K562 (cell line): ENCODE results near the gene CTF1. TPM values are rescaled to one million over a fixed set of nuclear protein-coding genes. Genes with fewer than 3 reads are reported as not detected.

Experiments used
- ATF1 ChIP-seq, 2 experiments: fragments of 450-650 bp in 1 of 2; IDR thresholded peaks; 2 replicates each; pipeline ENCODE4 v1.6.1; 2016; ENCODE audit warnings: missing compliant biosample characterization in 1 of 2, missing genetic modification characterization in 1 of 2
- BRD4 ChIP-seq: fragments of 200-600 bp; sonication (generic); IDR thresholded peaks from 2 replicates; pipeline ENCODE4 v1.6.1; 2017; ENCODE audit warnings: inconsistent platforms
- CBFB ChIP-seq: sonication (generic); formaldehyde crosslinking; IDR thresholded peaks from 2 replicates; pipeline ENCODE4 v1.4.0; 2020; ENCODE audit warnings: mild to moderate bottlenecking, missing genetic modification reagents
- CEBPG ChIP-seq, 3 experiments: fragments of 200-800 bp in 1 of 3; sonication (Bioruptor generic) in 1 of 3; sonication (generic) in 1 of 3; formaldehyde crosslinking in 1 of 3; IDR thresholded peaks in 2 of 3; conservative IDR thresholded peaks in 1 of 3; 2 replicates each; pipeline versions ENCODE4 v1.6.1 to v1.8.0; 2016 to 2022; ENCODE audit warnings: missing compliant biosample characterization in 2 of 3, missing genetic modification characterization in 2 of 3, mild to moderate bottlenecking in 1 of 3, missing genetic modification reagents in 1 of 3
- EGR1 ChIP-seq: fragments of 450-650 bp; conservative IDR thresholded peaks from 2 replicates; pipeline ENCODE4 v1.6.1; 2017; ENCODE audit warnings: mild to moderate bottlenecking
- FOXA3 ChIP-seq, 2 experiments: fragments of 450-650 bp in 1 of 2; sonication (generic) in 1 of 2; formaldehyde crosslinking; IDR thresholded peaks in 1 of 2; conservative IDR thresholded peaks in 1 of 2; 2 replicates each; pipeline versions ENCODE4 v1.4.0 to v1.8.0; 2020 to 2022; ENCODE audit warnings: mild to moderate bottlenecking in 2 of 2, missing genetic modification reagents in 1 of 2
- FUS ChIP-seq: fragments of 200-400 bp; formaldehyde crosslinking; optimal IDR thresholded peaks from 2 replicates; pipeline ENCODE3; 2017; ENCODE audit warnings: low read depth, low read length
- HMG20A ChIP-seq: fragments of 450-650 bp; formaldehyde crosslinking; conservative IDR thresholded peaks from 2 replicates; pipeline ENCODE4 v1.4.0; 2020; ENCODE audit warnings: mild to moderate bottlenecking, mixed read lengths
- MTA3 ChIP-seq: fragments of 450-650 bp; formaldehyde crosslinking; IDR thresholded peaks from 2 replicates; pipeline ENCODE4 v1.6.1; 2017; ENCODE audit warnings: mild to moderate bottlenecking, borderline replicate concordance
- PRMT5 ChIP-seq: sonication (generic); formaldehyde crosslinking; IDR thresholded peaks from 2 replicates; pipeline ENCODE4 v1.5.0; 2020; ENCODE audit warnings: missing genetic modification reagents
- TCFL5 ChIP-seq: fragments of 250-450 bp; sonication (Bioruptor Pico); conservative IDR thresholded peaks from 2 replicates; pipeline ENCODE4 v1.6.1; 2021; ENCODE audit warnings: mild to moderate bottlenecking, moderate library complexity, matching md5 sums
- U2AF1 ChIP-seq: fragments of 200-400 bp; formaldehyde crosslinking; optimal IDR thresholded peaks from 2 replicates; pipeline ENCODE3; 2017; ENCODE audit warnings: mild to moderate bottlenecking, low read depth, low read length, moderate library complexity
- ZFP1 ChIP-seq: fragments of 450-650 bp; formaldehyde crosslinking; IDR thresholded peaks from 2 replicates; pipeline ENCODE4 v1.4.0; 2020; ENCODE audit warnings: mild to moderate bottlenecking, mixed read lengths
- ZNF444 ChIP-seq: fragments of 250-450 bp; sonication (Bioruptor Pico); IDR thresholded peaks from 2 replicates; pipeline ENCODE4 v1.4.0; 2020; ENCODE audit warnings: mild to moderate bottlenecking, moderate library complexity
- ZNF780A ChIP-seq: fragments of 250-450 bp; sonication (Bioruptor Pico); IDR thresholded peaks from 2 replicates; pipeline ENCODE4 v1.5.0; 2021; ENCODE audit warnings: mild to moderate bottlenecking
- polyA plus RNA-seq, 8 experiments: library from polyadenylated mRNA; depleted of rRNA in 4 of 8; stranded (reverse) in 5 of 8; unstranded in 3 of 8; fragments of >200 nt; fragmentation: Nextera tagmentation in 2 of 8; fragmentation: Illumina TruSeq in 1 of 8; extraction: Ambion mirVana in 2 of 8; extraction: Trizol in 1 of 8; gene quantifications; 2 replicates each; pipeline versions ENCODE4 v1.2.1 to v1.2.3, GENCODE V29; 2011 to 2014; ENCODE audit warnings: inconsistent platforms in 1 of 8, missing spikeins in 1 of 8
- total RNA-seq, 7 experiments: library from RNA; depleted of rRNA in 6 of 7; stranded (reverse); fragments of >200 nt in 6 of 7; fragmentation: Illumina TruSeq in 2 of 7; extraction: Trizol in 2 of 7; gene quantifications; 2 replicates each; pipeline versions ENCODE4 v1.2.1 to v1.2.3, GENCODE V29; 2011 to 2021; ENCODE audit warnings: low replicate concordance in 1 of 7
- TF ChIP-seq, protein P1 (sequence below): fragments of 450-650 bp; IDR thresholded peaks from one replicate; pipeline ENCODE4 v1.6.1; 2018; ENCODE audit warnings: mild to moderate bottlenecking, moderate library complexity; ENCODE audit not compliant: partially characterized antibody
- TF ChIP-seq, protein P2 (sequence below), 3 experiments: fragments of 200-800 bp in 1 of 3; fragments of 250-450 bp in 1 of 3; fragments of 450-650 bp in 1 of 3; sonication (Bioruptor Pico) in 1 of 3; sonication (Bioruptor generic) in 1 of 3; formaldehyde crosslinking in 1 of 3; IDR thresholded peaks; 2 replicates each; pipeline versions ENCODE4 v1.6.1 to v1.8.0; 2016 to 2022; ENCODE audit warnings: mild to moderate bottlenecking in 2 of 3, missing genetic modification characterization in 2 of 3, missing compliant biosample characterization in 1 of 3, moderate library complexity in 1 of 3
- TF ChIP-seq, protein P3 (sequence below), 2 experiments: fragments of 450-650 bp in 1 of 2; IDR thresholded peaks; 2 replicates each; pipeline ENCODE4 v1.6.1; 2011 to 2017; ENCODE audit warnings: low read depth in 2 of 2, antibody characterized with exemption in 1 of 2, borderline replicate concordance in 1 of 2, low read length in 1 of 2, mild to moderate bottlenecking in 1 of 2, mixed read lengths in 1 of 2; ENCODE audit not compliant: control insufficient read depth in 1 of 2

CTF1 gene
- total and polyA plus RNA-seq, 9 of the 15 experiments (the other 6 are each of a cell fraction or from before 2014, with no cell fraction given), result 0.24 to 2.5 (median 0.44) TPM

DNA sequence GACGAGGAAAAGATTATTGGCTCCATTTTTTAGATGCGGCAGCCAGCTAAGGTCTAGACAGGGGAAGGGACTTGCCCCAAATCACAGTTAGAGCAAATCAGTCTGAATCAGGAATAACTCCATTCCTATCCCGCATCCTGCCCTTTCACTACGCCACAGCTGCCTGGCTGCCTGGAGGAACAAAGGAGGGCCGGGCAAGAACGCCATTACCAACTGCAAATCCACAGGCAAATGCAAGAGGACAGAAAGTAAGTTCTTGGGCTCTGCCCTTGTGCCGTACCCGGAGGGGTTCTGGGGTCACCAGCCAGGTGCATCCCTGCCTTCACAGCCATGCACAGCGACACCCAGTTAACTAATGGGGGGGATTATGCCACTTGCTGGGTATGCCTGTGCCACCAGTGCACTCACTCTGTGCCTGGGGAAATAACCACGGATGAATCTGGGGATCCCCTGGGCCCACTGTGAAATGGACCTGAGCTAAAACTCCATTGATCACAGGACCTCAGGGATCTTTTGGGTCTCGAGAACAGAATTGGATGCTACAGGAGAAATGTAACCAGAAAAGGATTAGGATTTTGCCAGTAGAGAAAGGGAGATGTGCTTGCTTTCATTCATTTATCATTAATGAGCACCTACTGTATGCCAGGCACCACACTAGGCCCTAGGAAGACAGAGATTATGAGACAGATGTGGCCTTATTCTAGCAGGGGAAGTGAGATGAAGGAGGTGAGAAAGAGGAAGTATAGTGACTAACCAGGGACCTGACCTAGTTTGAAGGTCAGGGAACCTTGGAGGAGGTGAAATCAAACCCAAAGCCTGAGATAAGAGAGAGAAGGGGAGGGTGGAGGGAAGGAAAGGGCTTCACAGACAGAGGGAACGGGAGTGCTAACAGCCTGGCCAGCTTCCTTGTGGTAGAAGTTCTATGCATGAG is 20.3 kb upstream of the CTF1 start (continued):
- TF ChIP-seq, protein P1, sequence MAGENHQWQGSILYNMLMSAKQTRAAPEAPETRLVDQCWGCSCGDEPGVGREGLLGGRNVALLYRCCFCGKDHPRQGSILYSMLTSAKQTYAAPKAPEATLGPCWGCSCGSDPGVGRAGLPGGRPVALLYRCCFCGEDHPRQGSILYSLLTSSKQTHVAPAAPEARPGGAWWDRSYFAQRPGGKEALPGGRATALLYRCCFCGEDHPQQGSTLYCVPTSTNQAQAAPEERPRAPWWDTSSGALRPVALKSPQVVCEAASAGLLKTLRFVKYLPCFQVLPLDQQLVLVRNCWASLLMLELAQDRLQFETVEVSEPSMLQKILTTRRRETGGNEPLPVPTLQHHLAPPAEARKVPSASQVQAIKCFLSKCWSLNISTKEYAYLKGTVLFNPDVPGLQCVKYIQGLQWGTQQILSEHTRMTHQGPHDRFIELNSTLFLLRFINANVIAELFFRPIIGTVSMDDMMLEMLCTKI, result no peak
- TF ChIP-seq ZNF444 (CRISPR knock-in tag), result no peak
- no peak for TF ChIP-seq EGR1
- no peak for TF ChIP-seq HMG20A (CRISPR knock-in tag)
- no peak for TF ChIP-seq ZFP1 (CRISPR knock-in tag)
- no peak for TF ChIP-seq CBFB (CRISPR knock-in tag)
- TF ChIP-seq, protein P2, sequence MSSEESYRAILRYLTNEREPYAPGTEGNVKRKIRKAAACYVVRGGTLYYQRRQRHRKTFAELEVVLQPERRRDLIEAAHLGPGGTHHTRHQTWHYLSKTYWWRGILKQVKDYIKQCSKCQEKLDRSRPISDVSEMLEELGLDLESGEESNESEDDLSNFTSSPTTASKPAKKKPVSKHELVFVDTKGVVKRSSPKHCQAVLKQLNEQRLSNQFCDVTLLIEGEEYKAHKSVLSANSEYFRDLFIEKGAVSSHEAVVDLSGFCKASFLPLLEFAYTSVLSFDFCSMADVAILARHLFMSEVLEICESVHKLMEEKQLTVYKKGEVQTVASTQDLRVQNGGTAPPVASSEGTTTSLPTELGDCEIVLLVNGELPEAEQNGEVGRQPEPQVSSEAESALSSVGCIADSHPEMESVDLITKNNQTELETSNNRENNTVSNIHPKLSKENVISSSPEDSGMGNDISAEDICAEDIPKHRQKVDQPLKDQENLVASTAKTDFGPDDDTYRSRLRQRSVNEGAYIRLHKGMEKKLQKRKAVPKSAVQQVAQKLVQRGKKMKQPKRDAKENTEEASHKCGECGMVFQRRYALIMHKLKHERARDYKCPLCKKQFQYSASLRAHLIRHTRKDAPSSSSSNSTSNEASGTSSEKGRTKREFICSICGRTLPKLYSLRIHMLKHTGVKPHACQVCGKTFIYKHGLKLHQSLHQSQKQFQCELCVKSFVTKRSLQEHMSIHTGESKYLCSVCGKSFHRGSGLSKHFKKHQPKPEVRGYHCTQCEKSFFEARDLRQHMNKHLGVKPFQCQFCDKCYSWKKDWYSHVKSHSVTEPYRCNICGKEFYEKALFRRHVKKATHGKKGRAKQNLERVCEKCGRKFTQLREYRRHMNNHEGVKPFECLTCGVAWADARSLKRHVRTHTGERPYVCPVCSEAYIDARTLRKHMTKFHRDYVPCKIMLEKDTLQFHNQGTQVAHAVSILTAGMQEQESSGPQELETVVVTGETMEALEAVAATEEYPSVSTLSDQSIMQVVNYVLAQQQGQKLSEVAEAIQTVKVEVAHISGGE (CRISPR knock-in tag; IDR thresholded peaks at IDR 0.05), result no peak
- TF ChIP-seq CEBPG (CRISPR knock-in tag; IDR thresholded peaks at IDR 0.05), result no peak
- no peak for TF ChIP-seq CEBPG (tag; conservative IDR thresholded peaks at IDR 0.05 in 1 of 2, IDR thresholded peaks at IDR 0.05 in 1 of 2)
- no peak for TF ChIP-seq BRD4
- TF ChIP-seq ZNF780A (CRISPR knock-in tag), result no peak
- no peak for TF ChIP-seq PRMT5 (CRISPR knock-in tag)
- TF ChIP-seq ATF1 (CRISPR knock-in tag; IDR thresholded peaks at IDR 0.05), result no peak
- no peak for TF ChIP-seq ATF1 (tag; IDR thresholded peaks at IDR 0.05)
- no peak for TF ChIP-seq U2AF1
- no peak for TF ChIP-seq TCFL5 (CRISPR knock-in tag)
- TF ChIP-seq, protein P3, sequence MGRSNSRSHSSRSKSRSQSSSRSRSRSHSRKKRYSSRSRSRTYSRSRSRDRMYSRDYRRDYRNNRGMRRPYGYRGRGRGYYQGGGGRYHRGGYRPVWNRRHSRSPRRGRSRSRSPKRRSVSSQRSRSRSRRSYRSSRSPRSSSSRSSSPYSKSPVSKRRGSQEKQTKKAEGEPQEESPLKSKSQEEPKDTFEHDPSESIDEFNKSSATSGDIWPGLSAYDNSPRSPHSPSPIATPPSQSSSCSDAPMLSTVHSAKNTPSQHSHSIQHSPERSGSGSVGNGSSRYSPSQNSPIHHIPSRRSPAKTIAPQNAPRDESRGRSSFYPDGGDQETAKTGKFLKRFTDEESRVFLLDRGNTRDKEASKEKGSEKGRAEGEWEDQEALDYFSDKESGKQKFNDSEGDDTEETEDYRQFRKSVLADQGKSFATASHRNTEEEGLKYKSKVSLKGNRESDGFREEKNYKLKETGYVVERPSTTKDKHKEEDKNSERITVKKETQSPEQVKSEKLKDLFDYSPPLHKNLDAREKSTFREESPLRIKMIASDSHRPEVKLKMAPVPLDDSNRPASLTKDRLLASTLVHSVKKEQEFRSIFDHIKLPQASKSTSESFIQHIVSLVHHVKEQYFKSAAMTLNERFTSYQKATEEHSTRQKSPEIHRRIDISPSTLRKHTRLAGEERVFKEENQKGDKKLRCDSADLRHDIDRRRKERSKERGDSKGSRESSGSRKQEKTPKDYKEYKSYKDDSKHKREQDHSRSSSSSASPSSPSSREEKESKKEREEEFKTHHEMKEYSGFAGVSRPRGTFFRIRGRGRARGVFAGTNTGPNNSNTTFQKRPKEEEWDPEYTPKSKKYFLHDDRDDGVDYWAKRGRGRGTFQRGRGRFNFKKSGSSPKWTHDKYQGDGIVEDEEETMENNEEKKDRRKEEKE (IDR thresholded peaks at IDR 0.05; ENCODE audit: borderline replicate concordance in 1 of 2, control insufficient read depth in 1 of 2, low read depth in 2 of 2, low read length in 1 of 2), result no peak
- no peak; the same call in 1 of the 2 replicates for TF ChIP-seq MTA3
- no peak for TF ChIP-seq FOXA3 (CRISPR knock-in tag; conservative IDR thresholded peaks at IDR 0.05 in 1 of 2, IDR thresholded peaks at IDR 0.05 in 1 of 2)
- no peak for TF ChIP-seq FUS
